MM.1S (cell line): ENCODE data around the gene BCKDK.

Source experiments
- CTCF ChIP-seq: fragments of 300-600 bp; sonication (generic); IDR thresholded peaks from 2 replicates; pipeline ENCODE4 v1.5.1; 2016; ENCODE audit warnings: antibody characterized with exemption, low read length, mixed read lengths
- EZH2 ChIP-seq: fragments of 300-600 bp; sonication (generic); optimal IDR thresholded peaks from 2 replicates; pipeline ENCODE3; 2017; ENCODE audit warnings: low read depth, mild to moderate bottlenecking, antibody characterized with exemption, low read length, mixed read lengths
- EZH2phosphoT487 ChIP-seq: fragments of 300-600 bp; sonication (generic); IDR thresholded peaks from 2 replicates; pipeline ENCODE4 v1.6.1; 2018; ENCODE audit warnings: antibody characterized with exemption, low read length

GRCh38 chr16:31083981-31084380 lies 24.2 kb upstream of the BCKDK start:
- no peak for TF ChIP-seq CTCF
- no peak for TF ChIP-seq EZH2
- no peak for TF ChIP-seq EZH2phosphoT487
